Stimulated activated CD4-positive, alpha-beta T cell treated with anti-CD3 and anti-CD28 coated beads, Interleukin-2, amount 100 ng/mL, for 4 hours (primary cell): Measurements from ENCODE around the gene EIF2S3.
"Not testable (repeated sequence)": the region's sequence is repeated elsewhere in the genome, so short reads cannot be mapped to it uniquely, and the experiment has no call there.

Experiments used
- DNase-seq: peaks from one replicate; pipeline ENCODE4 v3.0.0-alpha.2; 2020; ENCODE audit warnings: low read depth

EIF2S3 gene

GRCh38 chrX:24054182-24055042 lies at the start of gene EIF2S3:
TSS of gene EIF2S3 (plus strand) at chrX:24054956. CDS start at chrX:24054969, 13 bp downstream.
- peak; percentile 77 for DNase-seq

- DNase-seq = no peak
Observed at GRCh38 chrX:24005028-24005427, 49.7 kb upstream of the EIF2S3 start.

GRCh38 chrX:24005867-24006266 lies 48.9 kb upstream of the EIF2S3 start:
- no peak for DNase-seq

- DNase-seq = no peak
Observed at GRCh38 chrX:24012266-24012665, 42.5 kb upstream of the EIF2S3 start.

- peak; percentile 45 for DNase-seq
Observed at GRCh38 chrX:24014388-24015018, 40.3 kb upstream of the EIF2S3 start.

- no peak for DNase-seq
Observed at GRCh38 chrX:24017674-24018073, 37.1 kb upstream of the EIF2S3 start.

- DNase-seq = no peak
Observed at GRCh38 chrX:24018809-24019208, 35.9 kb upstream of the EIF2S3 start.

GRCh38 chrX:24019448-24019847 lies 35.3 kb upstream of the EIF2S3 start:
- DNase-seq = no peak

GRCh38 chrX:24020306-24020876 lies 34.4 kb upstream of the EIF2S3 start:
- DNase-seq = no peak

- DNase-seq = no peak
Observed at GRCh38 chrX:24023544-24023943, 31.2 kb upstream of the EIF2S3 start.

- DNase-seq = no peak
Observed at GRCh38 chrX:24023972-24024669, 30.6 kb upstream of the EIF2S3 start.

GRCh38 chrX:24024819-24025740 lies 29.7 kb upstream of the EIF2S3 start:
- peak; percentile 65 for DNase-seq

GRCh38 chrX:24025741-24026403 lies 28.9 kb upstream of the EIF2S3 start:
- no peak for DNase-seq

GRCh38 chrX:24026432-24026831 lies 28.3 kb upstream of the EIF2S3 start:
- no peak for DNase-seq

GRCh38 chrX:24027086-24027485 lies 27.7 kb upstream of the EIF2S3 start, which contains the start of gene KLHL15:
TSS of gene KLHL15 (minus strand) at chrX:24027186. CDS start at chrX:24006693, 20,493 bp downstream.
- no peak for DNase-seq

GRCh38 chrX:24027985-24028384 lies 26.8 kb upstream of the EIF2S3 start:
- no peak for DNase-seq

- no peak for DNase-seq
Observed at GRCh38 chrX:24030597-24030996, 24.2 kb upstream of the EIF2S3 start.

GRCh38 chrX:24034485-24034884 lies 20.3 kb upstream of the EIF2S3 start:
- no peak for DNase-seq

- DNase-seq = no peak
Observed at GRCh38 chrX:24037729-24038128, 17.0 kb upstream of the EIF2S3 start.

GRCh38 chrX:24046060-24046459 lies 8.7 kb upstream of the EIF2S3 start:
- not testable (repeated sequence) for DNase-seq

GRCh38 chrX:24049643-24050042 lies 5.1 kb upstream of the EIF2S3 start:
- DNase-seq = not testable (repeated sequence)
